Measurements from ENCODE around the gene VPS26A. TPM values are rescaled to one million over a fixed set of nuclear protein-coding genes. Genes with fewer than 3 reads are reported as not detected.

VPS26A gene
- total RNA-seq, 1 donor from 2014 or later, result 40.1 TPM

GRCh38 chr10:69211524-69211923 is 87.5 kb downstream of the VPS26A start:
- TF ChIP-seq, protein P1, sequence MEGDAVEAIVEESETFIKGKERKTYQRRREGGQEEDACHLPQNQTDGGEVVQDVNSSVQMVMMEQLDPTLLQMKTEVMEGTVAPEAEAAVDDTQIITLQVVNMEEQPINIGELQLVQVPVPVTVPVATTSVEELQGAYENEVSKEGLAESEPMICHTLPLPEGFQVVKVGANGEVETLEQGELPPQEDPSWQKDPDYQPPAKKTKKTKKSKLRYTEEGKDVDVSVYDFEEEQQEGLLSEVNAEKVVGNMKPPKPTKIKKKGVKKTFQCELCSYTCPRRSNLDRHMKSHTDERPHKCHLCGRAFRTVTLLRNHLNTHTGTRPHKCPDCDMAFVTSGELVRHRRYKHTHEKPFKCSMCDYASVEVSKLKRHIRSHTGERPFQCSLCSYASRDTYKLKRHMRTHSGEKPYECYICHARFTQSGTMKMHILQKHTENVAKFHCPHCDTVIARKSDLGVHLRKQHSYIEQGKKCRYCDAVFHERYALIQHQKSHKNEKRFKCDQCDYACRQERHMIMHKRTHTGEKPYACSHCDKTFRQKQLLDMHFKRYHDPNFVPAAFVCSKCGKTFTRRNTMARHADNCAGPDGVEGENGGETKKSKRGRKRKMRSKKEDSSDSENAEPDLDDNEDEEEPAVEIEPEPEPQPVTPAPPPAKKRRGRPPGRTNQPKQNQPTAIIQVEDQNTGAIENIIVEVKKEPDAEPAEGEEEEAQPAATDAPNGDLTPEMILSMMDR (IDR thresholded peaks at IDR 0.05; ENCODE audit: unreplicated experiment), result no peak
- no peaks in the 10 kb centered on the region for H3K27me3 Mint-ChIP-seq (ENCODE audit: low read depth)
- H3K27ac Mint-ChIP-seq, result no peak overlapping the region
- H3K9me3 Mint-ChIP-seq, result peaks cover 13% of the 10 kb centered on the region
- H3K4me3 Mint-ChIP-seq, result no peak overlapping the region
- peaks cover 15% of the 10 kb centered on the region for H3K36me3 Mint-ChIP-seq
- no peak for DNase-seq (ENCODE audit: low spot score in 2 of 2, unreplicated experiment in 2 of 2)
- H3K4me1 Mint-ChIP-seq, result peaks cover 9% of the 10 kb centered on the region

DNA sequence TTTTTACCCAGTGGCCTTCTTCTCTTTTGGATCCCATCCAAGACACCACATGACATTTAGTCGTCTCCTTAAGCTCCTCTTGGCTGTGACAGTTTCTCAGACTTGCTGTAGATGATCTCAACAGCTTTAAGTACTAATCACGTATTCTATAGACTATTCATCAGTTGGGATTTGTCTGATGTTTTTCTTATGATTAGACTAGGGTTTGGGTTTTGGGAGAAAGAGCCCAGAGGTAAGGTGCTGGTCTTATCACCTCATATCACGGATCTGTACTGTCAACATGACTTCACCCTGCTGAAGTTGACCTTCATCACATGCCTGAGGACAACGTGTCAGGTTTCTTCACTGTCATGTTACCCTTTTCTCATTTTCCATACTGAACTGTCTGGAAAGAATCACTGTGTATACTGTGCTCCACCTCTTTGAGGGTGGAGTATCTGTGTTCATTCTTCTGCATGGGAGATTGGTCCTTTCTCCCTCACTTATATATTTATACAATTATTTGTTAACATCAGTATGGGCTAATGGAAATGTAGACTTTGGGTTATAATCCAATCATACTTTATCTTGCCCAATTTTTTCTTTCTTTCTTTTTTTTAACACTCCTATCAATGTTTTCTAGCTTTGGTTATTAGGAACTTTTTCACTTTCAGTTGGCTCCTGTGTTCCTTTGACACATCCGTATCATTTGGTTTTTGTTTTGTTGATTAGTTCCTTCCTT is 89.8 kb downstream of the VPS26A start:
- peaks cover 9% of the 10 kb centered on the region for H3K4me1 Mint-ChIP-seq
- peaks cover 4% of the 10 kb centered on the region for H3K36me3 Mint-ChIP-seq
- no peak overlapping the region for H3K4me3 Mint-ChIP-seq
- peaks cover 13% of the 10 kb centered on the region for H3K9me3 Mint-ChIP-seq
- no peaks in the 10 kb centered on the region for H3K27me3 Mint-ChIP-seq (ENCODE audit: low read depth)
- TF ChIP-seq, protein P1 (IDR thresholded peaks at IDR 0.05; ENCODE audit: unreplicated experiment), result no peak
- no peak for DNase-seq (ENCODE audit: low spot score in 2 of 2, unreplicated experiment in 2 of 2)
- no peak overlapping the region for H3K27ac Mint-ChIP-seq

DNA sequence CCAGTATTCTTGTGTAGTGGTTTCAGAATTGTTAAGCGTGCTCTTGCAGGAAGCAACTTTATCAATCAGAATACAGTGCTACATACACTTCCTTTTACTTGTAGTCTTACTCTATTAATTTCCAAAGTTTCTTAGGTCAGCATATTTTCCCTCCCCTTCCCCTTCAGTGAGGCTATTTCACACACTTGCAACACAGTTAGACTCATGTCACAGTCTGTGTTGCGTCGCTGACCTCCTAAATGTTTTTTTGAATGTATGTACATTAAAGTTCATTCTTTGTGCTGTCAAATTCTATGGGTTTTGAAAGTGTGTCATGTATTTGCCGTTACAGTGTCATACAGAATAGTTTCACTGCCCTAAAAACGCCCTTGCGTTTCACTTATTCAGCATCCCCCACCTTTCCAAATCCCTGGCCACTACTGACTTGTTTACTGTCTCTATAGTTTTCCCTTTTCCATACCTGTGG is 90.7 kb downstream of the VPS26A start:
- no peaks in the 10 kb centered on the region for H3K27me3 Mint-ChIP-seq (ENCODE audit: low read depth)
- H3K9me3 Mint-ChIP-seq, result peaks cover 13% of the 10 kb centered on the region
- no peak overlapping the region for H3K27ac Mint-ChIP-seq
- H3K4me1 Mint-ChIP-seq, result peaks cover 9% of the 10 kb centered on the region
- no peak overlapping the region for H3K4me3 Mint-ChIP-seq
- TF ChIP-seq, protein P1 (IDR thresholded peaks at IDR 0.05; ENCODE audit: unreplicated experiment), result no peak
- DNase-seq (ENCODE audit: low spot score in 2 of 2, unreplicated experiment in 2 of 2), result no peak
- H3K36me3 Mint-ChIP-seq, result no peaks in the 10 kb centered on the region

DNA sequence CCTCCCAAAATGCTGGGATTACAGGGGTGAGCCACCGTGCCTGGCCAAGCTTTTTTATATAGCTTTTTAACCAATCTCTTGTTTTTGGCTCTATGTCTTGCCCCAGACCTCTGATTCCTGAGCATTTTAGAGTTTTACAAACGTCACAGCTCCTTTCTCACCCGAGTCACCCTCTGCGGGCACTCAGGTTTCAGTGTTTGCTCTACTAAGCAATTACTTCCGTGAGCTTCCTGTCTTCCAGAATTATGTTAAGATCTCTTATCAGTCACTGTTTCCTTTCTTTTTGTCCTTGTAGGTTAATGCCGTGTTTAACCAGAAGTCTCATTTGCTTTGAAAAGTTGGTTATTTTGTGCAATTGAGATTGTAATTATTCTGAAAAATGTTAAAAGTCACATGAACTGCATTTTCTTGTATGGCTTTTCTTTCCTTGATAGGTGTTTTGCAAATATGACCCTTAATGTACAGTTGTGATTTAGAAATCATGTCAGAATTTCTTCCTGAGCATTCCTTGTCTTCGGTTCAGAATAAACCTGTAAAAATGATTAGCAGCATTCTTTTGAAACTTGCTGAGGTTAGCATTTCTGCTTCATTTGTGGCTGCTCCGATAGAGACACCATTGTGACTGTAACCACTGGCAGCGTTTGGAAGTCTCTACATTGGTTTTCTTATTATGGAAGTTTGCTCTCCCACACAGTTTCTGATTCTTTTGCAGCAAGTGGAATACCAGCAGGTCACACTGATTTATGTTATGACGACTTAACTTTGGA is 91.6 kb downstream of the VPS26A start:
- Mint-ChIP-seq H3K4me3 (no peak overlapping the region), H3K27me3 (ENCODE audit: low read depth) (no peaks in the 10 kb centered on the region), H3K4me1 (peaks cover 9% of the 10 kb centered on the region), H3K9me3 (peaks cover 13% of the 10 kb centered on the region), H3K36me3 (no peaks in the 10 kb centered on the region), H3K27ac (no peak overlapping the region)
- TF ChIP-seq, protein P1 (IDR thresholded peaks at IDR 0.05; ENCODE audit: unreplicated experiment), result no peak
- no peak for DNase-seq (ENCODE audit: low spot score in 2 of 2, unreplicated experiment in 2 of 2)

DNA sequence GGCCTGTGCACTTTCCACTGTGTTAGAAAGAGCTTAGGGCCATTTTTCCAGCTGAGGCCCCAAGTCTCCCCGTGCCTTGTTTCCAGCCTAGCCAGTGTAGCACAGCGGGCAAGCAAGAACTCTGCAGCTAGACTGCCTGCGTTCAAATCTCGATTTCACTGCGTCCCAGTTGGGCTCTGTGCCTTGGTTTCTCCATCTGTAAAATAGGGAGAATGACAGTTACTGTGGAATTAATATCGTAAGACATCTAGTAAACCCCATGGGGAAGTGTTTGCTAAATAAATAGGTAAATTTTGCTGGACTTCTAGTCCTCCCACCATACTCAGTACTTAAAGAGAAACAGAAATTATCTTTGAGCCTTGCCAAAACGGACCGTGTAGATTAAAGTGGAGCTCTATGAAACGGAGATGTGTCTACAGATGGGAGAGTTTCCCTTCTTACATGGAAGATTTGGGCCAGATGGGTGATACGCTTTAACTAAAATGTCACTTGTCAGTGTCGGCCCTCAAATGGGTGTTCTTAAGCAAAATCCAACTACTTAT is 92.7 kb downstream of the VPS26A start:
- TF ChIP-seq, protein P1 (IDR thresholded peaks at IDR 0.05; ENCODE audit: unreplicated experiment), result no peak
- no peak for DNase-seq (ENCODE audit: low spot score in 2 of 2, unreplicated experiment in 2 of 2)
- Mint-ChIP-seq H3K4me3 (no peak overlapping the region), H3K27ac (no peak overlapping the region), H3K9me3 (peaks cover 13% of the 10 kb centered on the region), H3K27me3 (ENCODE audit: low read depth) (no peaks in the 10 kb centered on the region), H3K36me3 (no peaks in the 10 kb centered on the region), H3K4me1 (peaks cover 9% of the 10 kb centered on the region)

Data from mesothelial cell of epicardium (in vitro differentiated cells).